GM12878 (cell line): ENCODE results near the gene PAN3. TPM values are rescaled to one million over a fixed set of nuclear protein-coding genes. Genes with fewer than 3 reads are reported as not detected.

Experiments used
- ATAC-seq: fragments of 200-7000 bp; cut with Tn5 transposase; 3 replicates; pipeline ENCODE4 v1.9.1; 2020; ENCODE audit warnings: mild to moderate bottlenecking, moderate library complexity
- BruUV-seq: library from RNA; stranded (reverse); fragments of 400-500 nt; replicated peaks from 2 replicates; lab custom pipeline; 2021; lab: Mats Ljungman, UMichigan
- CTCF ChIA-PET: fragments of 300-600 bp; sonication (Branson Sonifier 250); formaldehyde crosslinking; extraction: SDS; loops from one replicate; lab custom pipeline; 2021; ENCODE audit warnings: inconsistent platforms; lab: Yijun Ruan, JAX
- POLR2A ChIA-PET: fragments of 350-600 bp; formaldehyde crosslinking; extraction: SDS; loops from one replicate; lab custom pipeline; 2021; ENCODE audit warnings: inconsistent platforms; lab: Charles Lee
- RAD21 ChIA-PET: fragments of 300-600 bp; sonication (Branson Sonifier 250); formaldehyde crosslinking; loops from one replicate; lab custom pipeline; 2023; ENCODE audit warnings: antibody characterized with exemption; ENCODE audit not compliant: unreplicated experiment; lab: Charles Lee
- SMC1A ChIA-PET: fragments of 300-600 bp; sonication (Branson Sonifier 250); formaldehyde crosslinking; loops from one replicate; lab custom pipeline; 2023; ENCODE audit not compliant: unreplicated experiment, uncharacterized antibody; lab: Charles Lee
- DNase-seq: peaks from one replicate; pipeline ENCODE4 v3.0.0-alpha.2; 2011; ENCODE audit warnings: low read depth, low spot score
- FAIRE-seq: peaks from 3 replicates; lab custom pipeline; 2011; peaks lifted over from hg19 to GRCh38; lab: Jason Lieb, UNC
- H2AFZ ChIP-seq: 2 replicates; pipeline ENCODE4 v1.6.0; 2011; ENCODE audit warnings: low read depth, low read length, control low read depth; ENCODE audit not compliant: control insufficient read depth
- H3K27ac ChIP-seq: 2 replicates; pipeline ENCODE4 v1.5.1; 2011; ENCODE audit warnings: control low read depth; ENCODE audit not compliant: control insufficient read depth, insufficient read depth
- H3K27me3 ChIP-seq, 2 experiments: replicated peaks in 1 of 2; 2 replicates each; pipeline versions ENCODE4 v1.6.0 to v1.6.1; 2011; ENCODE audit warnings: low read length in 1 of 2; ENCODE audit not compliant: control insufficient read depth in 2 of 2, insufficient read depth in 2 of 2
- H3K36me3 ChIP-seq, 2 experiments: 2 replicates each; pipeline ENCODE4 v1.5.1; 2011; ENCODE audit warnings: low read length in 1 of 2; ENCODE audit not compliant: control insufficient read depth in 2 of 2, insufficient read depth in 2 of 2
- H3K4me1 ChIP-seq: 2 replicates; pipeline ENCODE4 v1.6.1; 2011; ENCODE audit warnings: mild to moderate bottlenecking, low read length, moderate library complexity, mixed read lengths; ENCODE audit not compliant: control insufficient read depth, insufficient read depth
- H3K4me2 ChIP-seq: 2 replicates; pipeline ENCODE4 v1.6.0; 2011; ENCODE audit warnings: control low read depth; ENCODE audit not compliant: control insufficient read depth, insufficient read depth
- H3K4me3 ChIP-seq: fragments of 200-600 bp; sonication (generic); 2 replicates; pipeline ENCODE4 v1.5.1; 2016
- H3K79me2 ChIP-seq: 2 replicates; pipeline ENCODE4 v1.6.0; 2011; ENCODE audit warnings: low read length; ENCODE audit not compliant: control insufficient read depth, insufficient read depth
- H3K9ac ChIP-seq: 2 replicates; pipeline ENCODE4 v1.8.0; 2011; ENCODE audit warnings: low read length, control low read depth, mixed read lengths; ENCODE audit not compliant: control insufficient read depth, insufficient read depth
- H3K9me3 ChIP-seq: replicated peaks from 3 replicates; pipeline ENCODE4 v1.5.1; 2011; ENCODE audit warnings: mild to moderate bottlenecking, low read length; ENCODE audit not compliant: control insufficient read depth, insufficient read depth
- H4K20me1 ChIP-seq: 2 replicates; pipeline ENCODE4 v1.6.0; 2011; ENCODE audit not compliant: control insufficient read depth, insufficient read depth
- BHLHE40 ChIP-seq, 2 experiments: fragments of 450-650 bp in 1 of 2; IDR thresholded peaks; 2 replicates each; pipeline ENCODE4 v1.6.1; 2011 to 2017; ENCODE audit warnings: low read depth in 2 of 2, borderline replicate concordance in 1 of 2, improper control_type of control experiment in 1 of 2, low read length in 1 of 2, mild to moderate bottlenecking in 1 of 2
- CHD1 ChIP-seq: IDR thresholded peaks from 2 replicates; pipeline ENCODE4 v1.6.1; 2012; ENCODE audit warnings: low read depth, low read length, improper control_type of control experiment
- EGR1 ChIP-seq, 2 experiments: IDR thresholded peaks; 1 replicate in 1 of 2; 2 replicates in 1 of 2; pipeline ENCODE4 v1.6.1; 2011 to 2012; ENCODE audit warnings: low read depth in 2 of 2, low read length in 2 of 2, borderline replicate concordance in 1 of 2, mild to moderate bottlenecking in 1 of 2, moderate library complexity in 1 of 2
- GATAD2B ChIP-seq: fragments of 450-650 bp; conservative IDR thresholded peaks from 2 replicates; pipeline ENCODE4 v1.6.1; 2017; ENCODE audit warnings: low read depth, mild to moderate bottlenecking, moderate library complexity
- LARP7 ChIP-seq: fragments of 450-650 bp; IDR thresholded peaks from 2 replicates; pipeline ENCODE4 v1.6.1; 2017; ENCODE audit warnings: mild to moderate bottlenecking
- POLR2A ChIP-seq: IDR thresholded peaks from 2 replicates; pipeline ENCODE4 v1.6.1; 2011; ENCODE audit warnings: low read depth, mild to moderate bottlenecking, low read length
- POU2F2 ChIP-seq: IDR thresholded peaks from 3 replicates; pipeline ENCODE4 v1.6.1; 2011; ENCODE audit warnings: low read depth, mild to moderate bottlenecking, low read length, borderline replicate concordance
- SMC3 ChIP-seq: IDR thresholded peaks from 2 replicates; pipeline ENCODE4 v1.6.1; 2011; ENCODE audit warnings: low read length, improper control_type of control experiment, borderline replicate concordance
- STAT3 ChIP-seq: IDR thresholded peaks from 2 replicates; pipeline ENCODE4 v1.6.1; 2011; ENCODE audit warnings: low read depth, low read length, improper control_type of control experiment
- TAF1 ChIP-seq: IDR thresholded peaks from 2 replicates; pipeline ENCODE4 v1.6.1; 2011; ENCODE audit warnings: mild to moderate bottlenecking, low read depth, low read length, borderline replicate concordance
- ZNF207 ChIP-seq: fragments of 450-650 bp; IDR thresholded peaks from 2 replicates; pipeline ENCODE4 v1.6.1; 2014; ENCODE audit warnings: antibody characterized with exemption, mild to moderate bottlenecking, borderline replicate concordance
- ZNF274 ChIP-seq: IDR thresholded peaks from one replicate; pipeline ENCODE4 v1.8.0; 2011; ENCODE audit not compliant: insufficient read length, insufficient read depth
- in situ Hi-C: fragments of 300-500 bp; cut with MboI; formaldehyde crosslinking; loops from 9 replicates; pipeline ENCODE4 v1.14.3; 2018; ENCODE audit warnings: mixed read lengths
- intact Hi-C: fragments of 100-400 bp; cut with micrococcal nuclease; formaldehyde crosslinking; loops from one replicate; pipeline ENCODE4 v1.14.2; 2022; ENCODE audit not compliant: unreplicated experiment
- polyA plus RNA-seq, 11 experiments: library from polyadenylated mRNA; depleted of rRNA in 4 of 11; unstranded in 6 of 11; stranded (reverse) in 5 of 11; fragments of >200 nt; fragmentation: Nextera tagmentation in 4 of 11; fragmentation: Illumina TruSeq in 1 of 11; extraction: Ambion mirVana in 4 of 11; extraction: Trizol in 1 of 11; gene quantifications; 1 replicate in 1 of 11; 2 replicates in 10 of 11; pipeline versions ENCODE4 v1.2.1 to v1.2.3, GENCODE V29; 2011 to 2016; ENCODE audit warnings: inconsistent platforms in 2 of 11, missing spikeins in 2 of 11, low read depth in 1 of 11
- total RNA-seq, 4 experiments: library from RNA; depleted of rRNA in 3 of 4; stranded (reverse); fragments of >200 nt in 3 of 4; fragmentation: Illumina TruSeq in 1 of 4; extraction: Trizol in 1 of 4; gene quantifications; 2 replicates each; pipeline versions ENCODE4 v1.2.1 to v1.2.3, GENCODE V29; 2013 to 2021
- TF ChIP-seq, protein P1 (sequence below): fragments of 450-650 bp; formaldehyde crosslinking; IDR thresholded peaks from 2 replicates; pipeline ENCODE4 v1.5.0; 2022; ENCODE audit warnings: mild to moderate bottlenecking, missing genetic modification characterization
- TF ChIP-seq, protein P2 (sequence below): IDR thresholded peaks from 2 replicates; pipeline ENCODE4 v1.6.1; 2011; ENCODE audit warnings: low read depth, low read length, improper control_type of control experiment, borderline replicate concordance
- TF ChIP-seq, protein P3 (sequence below): fragments of 450-650 bp; formaldehyde crosslinking; IDR thresholded peaks from 2 replicates; pipeline ENCODE4 v1.4.0; 2022; ENCODE audit warnings: mild to moderate bottlenecking, moderate library complexity

The PAN3 gene
- total and polyA plus RNA-seq, 10 of the 15 experiments (the other 5 are each of a cell fraction or from before 2014, with no cell fraction given): 13.0 to 33.3 (median 19.9) TPM

DNA sequence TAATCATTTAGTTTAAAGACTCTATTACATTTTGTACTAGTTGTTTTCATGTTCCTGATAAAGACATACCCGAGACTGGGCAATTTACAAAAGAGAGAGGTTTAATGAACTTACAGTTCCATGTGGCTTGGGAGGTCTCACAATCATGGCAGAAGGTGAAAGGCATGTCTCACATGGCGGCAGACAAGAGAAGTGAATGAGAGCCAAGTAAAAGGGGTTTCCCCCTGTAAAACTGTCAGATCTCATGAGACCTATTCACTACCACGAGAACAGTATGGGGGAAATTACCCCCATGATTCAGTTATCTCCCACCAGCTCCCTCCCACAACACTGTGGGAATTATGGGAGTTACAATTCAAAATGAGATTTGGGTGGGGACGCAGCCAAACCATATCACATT is 129.2 kb downstream of the PAN3 start (continued):
- TF ChIP-seq, protein P1, sequence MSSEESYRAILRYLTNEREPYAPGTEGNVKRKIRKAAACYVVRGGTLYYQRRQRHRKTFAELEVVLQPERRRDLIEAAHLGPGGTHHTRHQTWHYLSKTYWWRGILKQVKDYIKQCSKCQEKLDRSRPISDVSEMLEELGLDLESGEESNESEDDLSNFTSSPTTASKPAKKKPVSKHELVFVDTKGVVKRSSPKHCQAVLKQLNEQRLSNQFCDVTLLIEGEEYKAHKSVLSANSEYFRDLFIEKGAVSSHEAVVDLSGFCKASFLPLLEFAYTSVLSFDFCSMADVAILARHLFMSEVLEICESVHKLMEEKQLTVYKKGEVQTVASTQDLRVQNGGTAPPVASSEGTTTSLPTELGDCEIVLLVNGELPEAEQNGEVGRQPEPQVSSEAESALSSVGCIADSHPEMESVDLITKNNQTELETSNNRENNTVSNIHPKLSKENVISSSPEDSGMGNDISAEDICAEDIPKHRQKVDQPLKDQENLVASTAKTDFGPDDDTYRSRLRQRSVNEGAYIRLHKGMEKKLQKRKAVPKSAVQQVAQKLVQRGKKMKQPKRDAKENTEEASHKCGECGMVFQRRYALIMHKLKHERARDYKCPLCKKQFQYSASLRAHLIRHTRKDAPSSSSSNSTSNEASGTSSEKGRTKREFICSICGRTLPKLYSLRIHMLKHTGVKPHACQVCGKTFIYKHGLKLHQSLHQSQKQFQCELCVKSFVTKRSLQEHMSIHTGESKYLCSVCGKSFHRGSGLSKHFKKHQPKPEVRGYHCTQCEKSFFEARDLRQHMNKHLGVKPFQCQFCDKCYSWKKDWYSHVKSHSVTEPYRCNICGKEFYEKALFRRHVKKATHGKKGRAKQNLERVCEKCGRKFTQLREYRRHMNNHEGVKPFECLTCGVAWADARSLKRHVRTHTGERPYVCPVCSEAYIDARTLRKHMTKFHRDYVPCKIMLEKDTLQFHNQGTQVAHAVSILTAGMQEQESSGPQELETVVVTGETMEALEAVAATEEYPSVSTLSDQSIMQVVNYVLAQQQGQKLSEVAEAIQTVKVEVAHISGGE (CRISPR knock-in tag): no peak
- TF ChIP-seq GATAD2B: no peak

DNA sequence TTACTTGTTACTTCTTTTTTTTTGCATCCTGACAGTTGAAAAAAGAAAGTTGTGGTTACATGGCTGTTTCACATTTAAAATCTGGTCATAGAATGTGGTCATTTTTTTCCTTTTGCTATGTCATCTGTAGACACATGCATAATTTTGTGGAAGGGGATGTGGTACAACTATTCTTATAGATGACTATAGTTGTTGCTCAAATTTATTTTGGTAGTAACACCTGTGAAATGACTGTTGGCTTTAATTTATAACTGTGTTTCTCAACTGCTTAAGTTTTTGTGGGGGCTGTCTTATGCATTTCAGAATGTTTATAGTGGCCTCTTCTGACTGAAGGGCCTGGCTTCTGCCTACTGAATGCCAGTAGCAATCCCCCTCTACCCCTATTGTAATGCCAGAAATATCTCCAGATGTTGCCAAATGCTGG is 130.5 kb downstream of the PAN3 start:
- H3K79me2 ChIP-seq: no peaks in the 10 kb centered on the region
- no peak overlapping the region for H3K9ac ChIP-seq
- peaks cover 10% of the 10 kb centered on the region; the same call in 1 of the 2 replicates for H3K4me1 ChIP-seq
- CTCF ChIA-PET: no interaction called here
- no peak overlapping the region for H3K4me3 ChIP-seq
- SMC1A ChIA-PET: no interaction called here
- peaks cover under 1 to 15% of the 10 kb centered on the region in 2 experiments; a peak in 2 of 4 replicates for H3K36me3 ChIP-seq
- FAIRE-seq: peak; percentile 95
- in situ Hi-C loops (no loop called here), intact Hi-C loops (loop anchor here (2.0 to 10.0 kb wide), 3 partner anchors 130 to 438 kb away; partner anchors contain the start of gene PAN3)
- peak overlapping the region; percentile 56; the same call in 1 of the 2 replicates for H3K4me2 ChIP-seq
- ATAC-seq: peak; percentile 99
- no TSS peak for BruUV-seq
- POLR2A ChIA-PET: no interaction called here
- no peaks in the 10 kb centered on the region for H4K20me1 ChIP-seq
- no peaks in the 10 kb centered on the region for H3K27me3 ChIP-seq
- peak overlapping the region; percentile 54 for H3K27ac ChIP-seq
- no peak overlapping the region for H2AFZ ChIP-seq
- DNase-seq: peak; percentile 94
- H3K9me3 ChIP-seq: peaks cover 8% of the 10 kb centered on the region
- RAD21 ChIA-PET: no interaction called here
- peak; percentile 28; the same call in 1 of the 2 replicates for TF ChIP-seq SMC3
- TF ChIP-seq POU2F2: peak; percentile 98
- TF ChIP-seq, protein P2, sequence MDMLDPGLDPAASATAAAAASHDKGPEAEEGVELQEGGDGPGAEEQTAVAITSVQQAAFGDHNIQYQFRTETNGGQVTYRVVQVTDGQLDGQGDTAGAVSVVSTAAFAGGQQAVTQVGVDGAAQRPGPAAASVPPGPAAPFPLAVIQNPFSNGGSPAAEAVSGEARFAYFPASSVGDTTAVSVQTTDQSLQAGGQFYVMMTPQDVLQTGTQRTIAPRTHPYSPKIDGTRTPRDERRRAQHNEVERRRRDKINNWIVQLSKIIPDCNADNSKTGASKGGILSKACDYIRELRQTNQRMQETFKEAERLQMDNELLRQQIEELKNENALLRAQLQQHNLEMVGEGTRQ: no peak
- TF ChIP-seq ZNF274: no peak
- TF ChIP-seq EGR1 (IDR thresholded peaks at IDR 0.05; ENCODE audit: borderline replicate concordance in 1 of 2, low read depth in 2 of 2, low read length in 2 of 2): no peak
- TF ChIP-seq, protein P3, sequence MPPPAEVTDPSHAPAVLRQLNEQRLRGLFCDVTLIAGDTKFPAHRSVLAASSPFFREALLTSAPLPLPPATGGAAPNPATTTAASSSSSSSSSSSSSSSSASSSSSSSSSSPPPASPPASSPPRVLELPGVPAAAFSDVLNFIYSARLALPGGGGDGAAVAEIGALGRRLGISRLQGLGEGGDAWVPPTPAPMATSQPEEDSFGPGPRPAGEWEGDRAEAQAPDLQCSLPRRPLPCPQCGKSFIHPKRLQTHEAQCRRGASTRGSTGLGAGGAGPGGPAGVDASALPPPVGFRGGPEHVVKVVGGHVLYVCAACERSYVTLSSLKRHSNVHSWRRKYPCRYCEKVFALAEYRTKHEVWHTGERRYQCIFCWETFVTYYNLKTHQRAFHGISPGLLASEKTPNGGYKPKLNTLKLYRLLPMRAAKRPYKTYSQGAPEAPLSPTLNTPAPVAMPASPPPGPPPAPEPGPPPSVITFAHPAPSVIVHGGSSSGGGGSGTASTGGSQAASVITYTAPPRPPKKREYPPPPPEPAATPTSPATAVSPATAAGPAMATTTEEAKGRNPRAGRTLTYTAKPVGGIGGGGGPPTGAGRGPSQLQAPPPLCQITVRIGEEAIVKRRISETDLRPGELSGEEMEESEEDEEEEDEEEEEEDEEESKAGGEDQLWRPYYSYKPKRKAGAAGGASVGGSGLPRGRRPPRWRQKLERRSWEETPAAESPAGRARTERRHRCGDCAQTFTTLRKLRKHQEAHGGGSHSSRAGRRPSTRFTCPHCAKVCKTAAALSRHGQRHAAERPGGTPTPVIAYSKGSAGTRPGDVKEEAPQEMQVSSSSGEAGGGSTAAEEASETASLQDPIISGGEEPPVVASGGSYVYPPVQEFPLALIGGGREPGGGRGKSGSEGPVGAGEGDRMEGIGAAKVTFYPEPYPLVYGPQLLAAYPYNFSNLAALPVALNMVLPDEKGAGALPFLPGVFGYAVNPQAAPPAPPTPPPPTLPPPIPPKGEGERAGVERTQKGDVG (CRISPR knock-in tag): no peak
- TF ChIP-seq LARP7: no peak
- peak; percentile 98 for TF ChIP-seq STAT3
- no peak for TF ChIP-seq POLR2A
- TF ChIP-seq CHD1: no peak
- TF ChIP-seq TAF1: no peak
- TF ChIP-seq ZNF207: no peak; the same call in 1 of the 2 replicates
- TF ChIP-seq BHLHE40 (IDR thresholded peaks at IDR 0.05; ENCODE audit: borderline replicate concordance in 1 of 2, low read depth in 2 of 2, low read length in 1 of 2): peak; percentile 80 to 81
